Vagina (tissue), 2 donors: ENCODE measurements around the gene ZBED3.
"Not testable (repeated sequence)": the region's sequence is repeated elsewhere in the genome, so short reads cannot be mapped to it uniquely, and the experiment has no call there.

Experiments
- POLR2A ChIP-seq, 2 donors: fragments of 450-650 bp; IDR thresholded peaks; one replicate each; pipeline ENCODE4 v1.6.1; 2017; ENCODE audit warnings: antibody characterized with exemption in 2 of 2, mild to moderate bottlenecking in 2 of 2, moderate library complexity in 2 of 2
- POLR2AphosphoS5 ChIP-seq, 2 donors: sonication (generic); formaldehyde crosslinking; IDR thresholded peaks; one replicate each; pipeline ENCODE4 v1.9.0; 2017; ENCODE audit warnings: antibody characterized with exemption in 2 of 2, mild to moderate bottlenecking in 2 of 2, low read depth in 1 of 2; ENCODE audit not compliant: insufficient read depth in 1 of 2
- TF ChIP-seq, protein P1 (sequence below), 3 experiments: fragments of 450-650 bp in 2 of 3; fragments of 200-600 bp in 1 of 3; sonication (generic) in 1 of 3; IDR thresholded peaks; one replicate each; pipeline ENCODE4 v1.5.1; 2017 to 2019; ENCODE audit warnings: antibody characterized with exemption in 3 of 3, mild to moderate bottlenecking in 2 of 3, moderate library complexity in 2 of 3

DNA sequence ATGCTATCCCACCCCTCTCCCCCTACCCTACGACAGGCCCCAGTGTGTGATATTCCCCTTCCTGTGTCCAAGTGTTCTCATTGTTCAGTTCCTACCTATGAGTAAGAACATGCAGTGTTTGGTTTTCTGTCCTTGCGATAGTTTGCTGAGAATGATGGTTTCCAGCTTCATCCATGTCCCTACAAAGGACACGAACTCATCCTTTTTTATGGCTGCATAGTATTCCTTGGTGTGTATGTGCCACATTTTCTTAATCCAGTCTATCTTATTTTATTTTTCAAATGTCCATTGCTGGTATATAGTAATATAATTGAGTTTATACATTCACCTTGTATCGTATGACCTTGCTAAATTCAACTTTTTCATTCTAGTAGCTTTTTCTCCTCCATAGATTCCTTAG lies 19.9 kb upstream of the ZBED3 start:
- TF ChIP-seq, protein P1, sequence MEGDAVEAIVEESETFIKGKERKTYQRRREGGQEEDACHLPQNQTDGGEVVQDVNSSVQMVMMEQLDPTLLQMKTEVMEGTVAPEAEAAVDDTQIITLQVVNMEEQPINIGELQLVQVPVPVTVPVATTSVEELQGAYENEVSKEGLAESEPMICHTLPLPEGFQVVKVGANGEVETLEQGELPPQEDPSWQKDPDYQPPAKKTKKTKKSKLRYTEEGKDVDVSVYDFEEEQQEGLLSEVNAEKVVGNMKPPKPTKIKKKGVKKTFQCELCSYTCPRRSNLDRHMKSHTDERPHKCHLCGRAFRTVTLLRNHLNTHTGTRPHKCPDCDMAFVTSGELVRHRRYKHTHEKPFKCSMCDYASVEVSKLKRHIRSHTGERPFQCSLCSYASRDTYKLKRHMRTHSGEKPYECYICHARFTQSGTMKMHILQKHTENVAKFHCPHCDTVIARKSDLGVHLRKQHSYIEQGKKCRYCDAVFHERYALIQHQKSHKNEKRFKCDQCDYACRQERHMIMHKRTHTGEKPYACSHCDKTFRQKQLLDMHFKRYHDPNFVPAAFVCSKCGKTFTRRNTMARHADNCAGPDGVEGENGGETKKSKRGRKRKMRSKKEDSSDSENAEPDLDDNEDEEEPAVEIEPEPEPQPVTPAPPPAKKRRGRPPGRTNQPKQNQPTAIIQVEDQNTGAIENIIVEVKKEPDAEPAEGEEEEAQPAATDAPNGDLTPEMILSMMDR (IDR thresholded peaks at IDR 0.05), result not testable (repeated sequence)
- not testable (repeated sequence) for TF ChIP-seq POLR2AphosphoS5 (IDR thresholded peaks at IDR 0.05; ENCODE audit: insufficient read depth in 1 of 2, low read depth in 1 of 2); POLR2A (IDR thresholded peaks at IDR 0.05)
